GM12878 (cell line): ENCODE data around the gene CBX7. TPM values are rescaled to one million over a fixed set of nuclear protein-coding genes. Genes with fewer than 3 reads are reported as not detected.

ENCODE experiments used
- BACH1 ChIP-seq: fragments of 450-650 bp; IDR thresholded peaks from 2 replicates; pipeline ENCODE4 v1.6.1; 2017; ENCODE audit warnings: mild to moderate bottlenecking, borderline replicate concordance
- CBX5 ChIP-seq: sonication (generic); IDR thresholded peaks from 2 replicates; pipeline ENCODE4 v1.6.1; 2016; ENCODE audit warnings: low read depth, moderate library complexity, mild to moderate bottlenecking, inconsistent platforms
- EP300 ChIP-seq, 2 experiments: fragments of 150-350 bp in 1 of 2; IDR thresholded peaks; 2 replicates each; pipeline ENCODE4 v1.6.1; 2011 to 2012; ENCODE audit warnings: low read depth in 2 of 2, low read length in 2 of 2, borderline replicate concordance in 1 of 2, improper control_type of control experiment in 1 of 2, inconsistent platforms in 1 of 2; ENCODE audit not compliant: control insufficient read depth in 1 of 2
- JUNB ChIP-seq: IDR thresholded peaks from 2 replicates; pipeline ENCODE4 v1.6.1; 2016; ENCODE audit warnings: antibody characterized with exemption, mild to moderate bottlenecking
- KLF5 ChIP-seq: fragments of 450-650 bp; IDR thresholded peaks from 2 replicates; pipeline ENCODE4 v1.6.1; 2014; ENCODE audit warnings: mild to moderate bottlenecking; ENCODE audit not compliant: partially characterized antibody
- MTA2 ChIP-seq: fragments of 450-650 bp; IDR thresholded peaks from 2 replicates; pipeline ENCODE4 v1.6.1; 2016; ENCODE audit warnings: low read depth, mild to moderate bottlenecking, moderate library complexity
- RAD51 ChIP-seq: fragments of 450-650 bp; IDR thresholded peaks from 2 replicates; pipeline ENCODE4 v1.6.1; 2016; ENCODE audit warnings: moderate library complexity, mild to moderate bottlenecking, inconsistent platforms
- RBBP5 ChIP-seq: fragments of 200-600 bp; sonication (generic); conservative IDR thresholded peaks from 2 replicates; pipeline ENCODE4 v1.6.1; 2016
- SIX5 ChIP-seq: IDR thresholded peaks from 2 replicates; pipeline ENCODE4 v1.6.1; 2011; ENCODE audit warnings: mild to moderate bottlenecking, low read depth, low read length, moderate library complexity; ENCODE audit not compliant: severe bottlenecking
- SUPT20H ChIP-seq: IDR thresholded peaks from 2 replicates; pipeline ENCODE4 v1.6.1; 2011; ENCODE audit warnings: low read depth, mild to moderate bottlenecking, low read length, moderate library complexity, borderline replicate concordance; ENCODE audit not compliant: control insufficient read depth
- TBL1XR1 ChIP-seq: IDR thresholded peaks from 2 replicates; pipeline ENCODE4 v1.6.1; 2012; ENCODE audit warnings: low read depth, low read length, improper control_type of control experiment
- TCF12 ChIP-seq: IDR thresholded peaks from 2 replicates; pipeline ENCODE4 v1.6.1; 2011; ENCODE audit warnings: low read depth, mild to moderate bottlenecking, low read length
- polyA plus RNA-seq, 11 experiments: library from polyadenylated mRNA; depleted of rRNA in 4 of 11; unstranded in 6 of 11; stranded (reverse) in 5 of 11; fragments of >200 nt; fragmentation: Nextera tagmentation in 4 of 11; fragmentation: Illumina TruSeq in 1 of 11; extraction: Ambion mirVana in 4 of 11; extraction: Trizol in 1 of 11; gene quantifications; 1 replicate in 1 of 11; 2 replicates in 10 of 11; pipeline versions ENCODE4 v1.2.1 to v1.2.3, GENCODE V29; 2011 to 2016; ENCODE audit warnings: inconsistent platforms in 2 of 11, missing spikeins in 2 of 11, low read depth in 1 of 11
- total RNA-seq, 4 experiments: library from RNA; depleted of rRNA in 3 of 4; stranded (reverse); fragments of >200 nt in 3 of 4; fragmentation: Illumina TruSeq in 1 of 4; extraction: Trizol in 1 of 4; gene quantifications; 2 replicates each; pipeline versions ENCODE4 v1.2.1 to v1.2.3, GENCODE V29; 2013 to 2021
- TF ChIP-seq, protein P1 (sequence below): IDR thresholded peaks from 2 replicates; pipeline ENCODE4 v1.6.1; 2011; ENCODE audit warnings: mild to moderate bottlenecking, low read depth, low read length, moderate library complexity; ENCODE audit not compliant: insufficient replicate concordance
- TF ChIP-seq, protein P2 (sequence below): IDR thresholded peaks from 2 replicates; pipeline ENCODE4 v1.6.1; 2012; ENCODE audit warnings: low read length, inconsistent platforms
- TF ChIP-seq, protein P3 (sequence below), 3 experiments: IDR thresholded peaks in 2 of 3; conservative IDR thresholded peaks in 1 of 3; 2 replicates each; pipeline ENCODE4 v1.5.1; 2011; ENCODE audit warnings: low read depth in 3 of 3, low read length in 3 of 3, mild to moderate bottlenecking in 3 of 3, control low read depth in 2 of 3, moderate library complexity in 2 of 3, inconsistent platforms in 1 of 3, mixed read lengths in 1 of 3; ENCODE audit not compliant: control insufficient read depth in 2 of 3, insufficient read depth in 1 of 3; ENCODE audit errors: extremely low read depth in 1 of 3
- TF ChIP-seq, protein P4 (sequence below): fragments of 450-650 bp; IDR thresholded peaks from 2 replicates; pipeline ENCODE4 v1.6.1; 2017; ENCODE audit warnings: low read depth, mild to moderate bottlenecking, moderate library complexity
- TF ChIP-seq, protein P5 (sequence below): IDR thresholded peaks from 2 replicates; pipeline ENCODE4 v1.6.1; 2012; ENCODE audit warnings: low read depth, low read length, improper control_type of control experiment
- TF ChIP-seq, protein P6 (sequence below): fragments of 450-650 bp; formaldehyde crosslinking; IDR thresholded peaks from 2 replicates; pipeline ENCODE4 v1.4.0; 2020; ENCODE audit warnings: mild to moderate bottlenecking, moderate library complexity

The CBX7 gene
- total and polyA plus RNA-seq, 10 of the 15 experiments (the other 5 are each of a cell fraction or from before 2014, with no cell fraction given): 0.18 to 17.2 (median 5.6) TPM

DNA sequence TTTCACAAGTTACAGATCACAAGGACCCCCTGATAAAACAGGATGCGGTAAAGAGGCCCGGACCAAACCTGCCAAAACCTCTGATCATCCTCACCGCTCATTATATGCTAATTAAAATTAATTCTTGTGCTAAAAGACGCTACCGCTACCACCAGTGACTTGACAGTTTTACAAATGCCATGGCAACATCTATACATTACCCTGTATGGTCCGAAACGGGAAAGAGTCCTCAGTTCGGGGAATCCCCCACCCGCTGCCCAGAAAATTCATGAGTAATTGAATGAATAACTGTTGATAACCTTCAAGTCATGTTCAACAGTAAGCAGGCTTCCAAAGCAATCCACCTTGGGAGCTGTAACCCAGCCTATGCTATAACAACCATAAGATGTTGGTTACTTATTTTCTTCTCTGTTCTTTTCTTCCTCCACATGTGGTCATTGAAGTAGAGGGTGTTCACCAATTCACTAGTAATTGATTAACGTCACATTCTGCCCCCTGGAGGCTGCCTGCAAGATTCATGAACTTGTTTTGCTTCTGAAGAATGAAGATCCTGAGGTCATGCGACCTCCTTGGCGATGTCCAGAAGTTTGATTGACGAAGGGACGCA, 34.8 kb downstream of the CBX7 start (continued):
- TF ChIP-seq EP300 (IDR thresholded peaks at IDR 0.05; ENCODE audit: borderline replicate concordance in 1 of 2, control insufficient read depth in 1 of 2, low read depth in 2 of 2, low read length in 2 of 2): peak; percentile 82 to 95
- TF ChIP-seq, protein P1, sequence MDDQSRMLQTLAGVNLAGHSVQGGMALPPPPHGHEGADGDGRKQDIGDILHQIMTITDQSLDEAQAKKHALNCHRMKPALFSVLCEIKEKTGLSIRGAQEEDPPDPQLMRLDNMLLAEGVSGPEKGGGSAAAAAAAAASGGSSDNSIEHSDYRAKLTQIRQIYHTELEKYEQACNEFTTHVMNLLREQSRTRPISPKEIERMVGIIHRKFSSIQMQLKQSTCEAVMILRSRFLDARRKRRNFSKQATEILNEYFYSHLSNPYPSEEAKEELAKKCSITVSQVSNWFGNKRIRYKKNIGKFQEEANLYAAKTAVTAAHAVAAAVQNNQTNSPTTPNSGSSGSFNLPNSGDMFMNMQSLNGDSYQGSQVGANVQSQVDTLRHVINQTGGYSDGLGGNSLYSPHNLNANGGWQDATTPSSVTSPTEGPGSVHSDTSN: peak; percentile 6
- peak; percentile 62 for TF ChIP-seq RAD51
- peak; percentile 100 for TF ChIP-seq MTA2
- peak; percentile 98 for TF ChIP-seq BACH1
- TF ChIP-seq SUPT20H: no peak
- TF ChIP-seq, protein P2, sequence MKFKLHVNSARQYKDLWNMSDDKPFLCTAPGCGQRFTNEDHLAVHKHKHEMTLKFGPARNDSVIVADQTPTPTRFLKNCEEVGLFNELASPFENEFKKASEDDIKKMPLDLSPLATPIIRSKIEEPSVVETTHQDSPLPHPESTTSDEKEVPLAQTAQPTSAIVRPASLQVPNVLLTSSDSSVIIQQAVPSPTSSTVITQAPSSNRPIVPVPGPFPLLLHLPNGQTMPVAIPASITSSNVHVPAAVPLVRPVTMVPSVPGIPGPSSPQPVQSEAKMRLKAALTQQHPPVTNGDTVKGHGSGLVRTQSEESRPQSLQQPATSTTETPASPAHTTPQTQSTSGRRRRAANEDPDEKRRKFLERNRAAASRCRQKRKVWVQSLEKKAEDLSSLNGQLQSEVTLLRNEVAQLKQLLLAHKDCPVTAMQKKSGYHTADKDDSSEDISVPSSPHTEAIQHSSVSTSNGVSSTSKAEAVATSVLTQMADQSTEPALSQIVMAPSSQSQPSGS: peak; percentile 73
- no peak for TF ChIP-seq RBBP5
- TF ChIP-seq SIX5: no peak
- peak; percentile 36; the same call in 1 of the 2 replicates for TF ChIP-seq TCF12
- peak; percentile 29; the same call in 1 of the 2 replicates for TF ChIP-seq JUNB
- 0 out of 2 replicates have a peak, but pooled peaks have one; percentile 1 for TF ChIP-seq TBL1XR1
- TF ChIP-seq, protein P3, sequence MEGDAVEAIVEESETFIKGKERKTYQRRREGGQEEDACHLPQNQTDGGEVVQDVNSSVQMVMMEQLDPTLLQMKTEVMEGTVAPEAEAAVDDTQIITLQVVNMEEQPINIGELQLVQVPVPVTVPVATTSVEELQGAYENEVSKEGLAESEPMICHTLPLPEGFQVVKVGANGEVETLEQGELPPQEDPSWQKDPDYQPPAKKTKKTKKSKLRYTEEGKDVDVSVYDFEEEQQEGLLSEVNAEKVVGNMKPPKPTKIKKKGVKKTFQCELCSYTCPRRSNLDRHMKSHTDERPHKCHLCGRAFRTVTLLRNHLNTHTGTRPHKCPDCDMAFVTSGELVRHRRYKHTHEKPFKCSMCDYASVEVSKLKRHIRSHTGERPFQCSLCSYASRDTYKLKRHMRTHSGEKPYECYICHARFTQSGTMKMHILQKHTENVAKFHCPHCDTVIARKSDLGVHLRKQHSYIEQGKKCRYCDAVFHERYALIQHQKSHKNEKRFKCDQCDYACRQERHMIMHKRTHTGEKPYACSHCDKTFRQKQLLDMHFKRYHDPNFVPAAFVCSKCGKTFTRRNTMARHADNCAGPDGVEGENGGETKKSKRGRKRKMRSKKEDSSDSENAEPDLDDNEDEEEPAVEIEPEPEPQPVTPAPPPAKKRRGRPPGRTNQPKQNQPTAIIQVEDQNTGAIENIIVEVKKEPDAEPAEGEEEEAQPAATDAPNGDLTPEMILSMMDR (IDR thresholded peaks at IDR 0.05 in 2 of 3, conservative IDR thresholded peaks at IDR 0.05 in 1 of 3; ENCODE audit: control insufficient read depth in 2 of 3, extremely low read depth in 1 of 3, insufficient read depth in 1 of 3, low read depth in 3 of 3, low read length in 3 of 3): peak; percentile 56 to 75 (median 64)
- TF ChIP-seq, protein P4, sequence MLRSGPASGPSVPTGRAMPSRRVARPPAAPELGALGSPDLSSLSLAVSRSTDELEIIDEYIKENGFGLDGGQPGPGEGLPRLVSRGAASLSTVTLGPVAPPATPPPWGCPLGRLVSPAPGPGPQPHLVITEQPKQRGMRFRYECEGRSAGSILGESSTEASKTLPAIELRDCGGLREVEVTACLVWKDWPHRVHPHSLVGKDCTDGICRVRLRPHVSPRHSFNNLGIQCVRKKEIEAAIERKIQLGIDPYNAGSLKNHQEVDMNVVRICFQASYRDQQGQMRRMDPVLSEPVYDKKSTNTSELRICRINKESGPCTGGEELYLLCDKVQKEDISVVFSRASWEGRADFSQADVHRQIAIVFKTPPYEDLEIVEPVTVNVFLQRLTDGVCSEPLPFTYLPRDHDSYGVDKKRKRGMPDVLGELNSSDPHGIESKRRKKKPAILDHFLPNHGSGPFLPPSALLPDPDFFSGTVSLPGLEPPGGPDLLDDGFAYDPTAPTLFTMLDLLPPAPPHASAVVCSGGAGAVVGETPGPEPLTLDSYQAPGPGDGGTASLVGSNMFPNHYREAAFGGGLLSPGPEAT: peak; percentile 90
- TF ChIP-seq, protein P5, sequence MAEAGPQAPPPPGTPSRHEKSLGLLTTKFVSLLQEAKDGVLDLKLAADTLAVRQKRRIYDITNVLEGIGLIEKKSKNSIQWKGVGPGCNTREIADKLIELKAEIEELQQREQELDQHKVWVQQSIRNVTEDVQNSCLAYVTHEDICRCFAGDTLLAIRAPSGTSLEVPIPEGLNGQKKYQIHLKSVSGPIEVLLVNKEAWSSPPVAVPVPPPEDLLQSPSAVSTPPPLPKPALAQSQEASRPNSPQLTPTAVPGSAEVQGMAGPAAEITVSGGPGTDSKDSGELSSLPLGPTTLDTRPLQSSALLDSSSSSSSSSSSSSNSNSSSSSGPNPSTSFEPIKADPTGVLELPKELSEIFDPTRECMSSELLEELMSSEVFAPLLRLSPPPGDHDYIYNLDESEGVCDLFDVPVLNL: no peak
- TF ChIP-seq, protein P6, sequence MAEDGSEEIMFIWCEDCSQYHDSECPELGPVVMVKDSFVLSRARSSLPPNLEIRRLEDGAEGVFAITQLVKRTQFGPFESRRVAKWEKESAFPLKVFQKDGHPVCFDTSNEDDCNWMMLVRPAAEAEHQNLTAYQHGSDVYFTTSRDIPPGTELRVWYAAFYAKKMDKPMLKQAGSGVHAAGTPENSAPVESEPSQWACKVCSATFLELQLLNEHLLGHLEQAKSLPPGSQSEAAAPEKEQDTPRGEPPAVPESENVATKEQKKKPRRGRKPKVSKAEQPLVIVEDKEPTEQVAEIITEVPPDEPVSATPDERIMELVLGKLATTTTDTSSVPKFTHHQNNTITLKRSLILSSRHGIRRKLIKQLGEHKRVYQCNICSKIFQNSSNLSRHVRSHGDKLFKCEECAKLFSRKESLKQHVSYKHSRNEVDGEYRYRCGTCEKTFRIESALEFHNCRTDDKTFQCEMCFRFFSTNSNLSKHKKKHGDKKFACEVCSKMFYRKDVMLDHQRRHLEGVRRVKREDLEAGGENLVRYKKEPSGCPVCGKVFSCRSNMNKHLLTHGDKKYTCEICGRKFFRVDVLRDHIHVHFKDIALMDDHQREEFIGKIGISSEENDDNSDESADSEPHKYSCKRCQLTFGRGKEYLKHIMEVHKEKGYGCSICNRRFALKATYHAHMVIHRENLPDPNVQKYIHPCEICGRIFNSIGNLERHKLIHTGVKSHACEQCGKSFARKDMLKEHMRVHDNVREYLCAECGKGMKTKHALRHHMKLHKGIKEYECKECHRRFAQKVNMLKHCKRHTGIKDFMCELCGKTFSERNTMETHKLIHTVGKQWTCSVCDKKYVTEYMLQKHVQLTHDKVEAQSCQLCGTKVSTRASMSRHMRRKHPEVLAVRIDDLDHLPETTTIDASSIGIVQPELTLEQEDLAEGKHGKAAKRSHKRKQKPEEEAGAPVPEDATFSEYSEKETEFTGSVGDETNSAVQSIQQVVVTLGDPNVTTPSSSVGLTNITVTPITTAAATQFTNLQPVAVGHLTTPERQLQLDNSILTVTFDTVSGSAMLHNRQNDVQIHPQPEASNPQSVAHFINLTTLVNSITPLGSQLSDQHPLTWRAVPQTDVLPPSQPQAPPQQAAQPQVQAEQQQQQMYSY (CRISPR knock-in tag): no peak
- TF ChIP-seq CBX5: 0 out of 2 replicates have a peak, but pooled peaks have one; percentile 34
- TF ChIP-seq KLF5: peak; percentile 84
